Body of pancreas (tissue), 4 donors: Measurements from ENCODE around the gene C5orf15. TPM values are rescaled to one million over a fixed set of nuclear protein-coding genes. Genes with fewer than 3 reads are reported as not detected.

Source experiments
- ATAC-seq: fragments of 150-250 bp; one replicate; pipeline ENCODE4 v1.9.1; 2016
- DNase-seq, 4 donors: peaks; one replicate each; pipeline ENCODE4 v3.0.0-alpha.2; 2019
- H3K27ac ChIP-seq, 4 donors: fragments of 200-600 bp; sonication (generic); 1 replicate in 3 of 4; 2 replicates in 1 of 4; pipeline versions ENCODE4 v1.5.1 to v1.6.1; 2016 to 2019; ENCODE audit warnings: mild to moderate bottlenecking in 1 of 4, mixed read lengths in 1 of 4, moderate library complexity in 1 of 4
- H3K27me3 ChIP-seq, 2 donors: fragments of 200-600 bp; sonication (generic); one replicate each; pipeline ENCODE4 v1.6.0; 2016; ENCODE audit warnings: mild to moderate bottlenecking in 1 of 2
- H3K36me3 ChIP-seq, 2 donors: fragments of 200-600 bp; sonication (generic); replicated peaks in 1 of 2; 2 replicates each; pipeline ENCODE4 v1.5.1; 2016; ENCODE audit warnings: low read depth in 2 of 2; ENCODE audit not compliant: insufficient read depth in 1 of 2
- H3K4me1 ChIP-seq: fragments of 200-600 bp; sonication (generic); one replicate; pipeline ENCODE4 v1.6.0; 2016
- H3K4me3 ChIP-seq, 2 donors: fragments of 200-600 bp; sonication (generic); 1 replicate in 1 of 2; 2 replicates in 1 of 2; pipeline ENCODE4 v1.5.1; 2016 to 2019
- H3K9me3 ChIP-seq, 3 donors: fragments of 200-600 bp; sonication (generic); 1 replicate in 2 of 3; 2 replicates in 1 of 3; pipeline ENCODE4 v1.5.1; 2016
- POLR2A ChIP-seq, 3 donors: fragments of 450-650 bp; IDR thresholded peaks; one replicate each; pipeline ENCODE4 v1.6.1; 2016; ENCODE audit warnings: antibody characterized with exemption in 3 of 3, mild to moderate bottlenecking in 2 of 3
- WGBS, 2 donors: methylation state at CpG; one replicate each; pipeline ENCODE4 v1.1.5; 2017; 5-methylcytosine and 5-hydroxymethylcytosine counted together
- intact Hi-C: fragments of 100-400 bp; cut with DNase I; formaldehyde crosslinking; loops from one replicate; pipeline ENCODE4 v1.15.1; 2023
- total RNA-seq, 2 donors: library from RNA; depleted of rRNA; stranded (reverse); fragments of >200 nt; gene quantifications; one replicate each; pipeline ENCODE4 v1.1.0, GENCODE V29; 2016
- TF ChIP-seq, protein P1 (sequence below), 7 experiments: fragments of 450-650 bp in 4 of 7; fragments of 200-600 bp in 3 of 7; sonication (generic) in 3 of 7; IDR thresholded peaks; one replicate each; pipeline ENCODE4 v1.5.1; 2016 to 2019; ENCODE audit warnings: antibody characterized with exemption in 7 of 7

Gene C5orf15
- total RNA-seq, 2 donors from 2014 or later: 20.4 to 28.0 TPM

DNA sequence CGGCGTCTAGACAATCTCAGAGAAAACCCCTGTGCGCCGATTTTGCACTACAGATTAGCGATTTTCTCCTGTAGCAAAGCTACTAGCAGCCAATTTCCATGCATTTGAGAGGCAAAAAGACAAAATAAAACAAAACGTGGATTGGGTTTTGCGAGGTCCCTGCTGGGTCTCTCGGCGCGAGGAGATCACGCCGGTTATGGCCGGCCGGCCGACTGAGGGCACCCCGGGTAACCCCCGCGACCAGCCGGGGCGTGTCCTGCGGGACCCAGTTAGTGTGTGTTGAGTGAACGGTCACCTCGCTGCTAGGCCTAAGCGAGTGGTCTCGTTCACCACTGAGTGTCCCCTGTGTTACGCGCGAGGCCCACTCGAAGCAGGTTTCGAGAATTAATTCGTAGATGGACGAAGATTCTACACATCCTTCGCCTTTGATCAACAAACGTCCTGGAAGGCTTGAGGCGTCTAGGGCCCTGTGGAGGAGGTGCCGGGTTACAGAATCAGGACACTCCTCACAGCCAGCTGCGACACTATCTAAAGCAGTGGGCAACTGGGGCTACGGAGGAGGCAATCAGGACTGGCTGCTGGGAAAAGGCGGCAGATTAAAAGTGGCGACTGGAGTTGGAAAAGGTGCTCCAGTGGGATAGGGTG is 37.1 kb upstream of the C5orf15 start:
- WGBS, 2 donors: 15 to 23% methylated on average over 25 to 40 of the region's 40 CpGs

DNA sequence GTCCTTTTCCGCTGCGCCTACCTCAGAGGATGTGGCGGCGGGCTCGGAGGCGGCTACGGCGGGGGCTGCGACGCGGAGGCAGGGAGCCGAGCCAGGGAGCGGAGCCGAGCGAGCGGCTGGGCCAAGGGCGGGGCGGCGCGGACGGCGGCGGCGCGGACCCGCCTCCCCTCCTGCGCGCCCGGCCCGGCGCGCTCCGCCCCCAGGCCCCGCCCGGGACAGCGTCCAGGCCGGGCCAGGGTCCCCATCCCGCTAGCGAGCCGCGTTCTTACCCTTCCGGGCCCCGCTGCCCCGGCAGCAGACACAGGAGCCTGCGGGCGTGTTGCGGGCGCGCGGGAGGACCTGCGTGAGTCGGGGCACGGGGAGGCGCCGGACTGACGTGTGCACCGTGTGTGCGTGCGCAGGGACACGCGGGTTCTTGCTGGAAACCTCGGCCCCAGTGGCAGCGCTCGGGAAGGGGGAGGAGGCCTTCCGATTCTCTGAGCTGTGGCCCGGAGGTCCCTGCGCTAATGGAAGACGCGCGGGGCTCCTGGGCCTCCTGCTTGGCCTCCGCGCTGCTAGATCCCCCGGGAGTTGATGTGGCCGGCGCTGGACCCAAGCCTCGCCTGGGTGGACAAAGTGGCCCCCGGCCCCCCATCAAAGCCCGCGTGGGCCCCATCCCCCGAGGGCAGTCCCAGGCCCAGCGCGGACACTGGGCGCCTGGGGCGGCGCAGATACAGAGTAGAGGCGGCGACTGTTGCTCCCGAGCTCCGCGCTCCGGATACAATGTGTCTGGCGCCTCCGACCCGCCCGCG is 36.4 kb upstream of the C5orf15 start, which contains the start of gene VDAC1:
Gene VDAC1 (minus strand): TSS at position 350 of the 791 bp plus-strand sequence. CDS start 11,963 bp downstream, outside the sequence.
- no peaks in the 10 kb centered on the region for H3K27me3 ChIP-seq
- peak; percentile 89 for ATAC-seq
- peaks cover 43% of the 10 kb centered on the region for H3K4me1 ChIP-seq
- peaks cover 0 to 2% of the 10 kb centered on the region in 2 donors for H3K36me3 ChIP-seq
- TF ChIP-seq, protein P1, sequence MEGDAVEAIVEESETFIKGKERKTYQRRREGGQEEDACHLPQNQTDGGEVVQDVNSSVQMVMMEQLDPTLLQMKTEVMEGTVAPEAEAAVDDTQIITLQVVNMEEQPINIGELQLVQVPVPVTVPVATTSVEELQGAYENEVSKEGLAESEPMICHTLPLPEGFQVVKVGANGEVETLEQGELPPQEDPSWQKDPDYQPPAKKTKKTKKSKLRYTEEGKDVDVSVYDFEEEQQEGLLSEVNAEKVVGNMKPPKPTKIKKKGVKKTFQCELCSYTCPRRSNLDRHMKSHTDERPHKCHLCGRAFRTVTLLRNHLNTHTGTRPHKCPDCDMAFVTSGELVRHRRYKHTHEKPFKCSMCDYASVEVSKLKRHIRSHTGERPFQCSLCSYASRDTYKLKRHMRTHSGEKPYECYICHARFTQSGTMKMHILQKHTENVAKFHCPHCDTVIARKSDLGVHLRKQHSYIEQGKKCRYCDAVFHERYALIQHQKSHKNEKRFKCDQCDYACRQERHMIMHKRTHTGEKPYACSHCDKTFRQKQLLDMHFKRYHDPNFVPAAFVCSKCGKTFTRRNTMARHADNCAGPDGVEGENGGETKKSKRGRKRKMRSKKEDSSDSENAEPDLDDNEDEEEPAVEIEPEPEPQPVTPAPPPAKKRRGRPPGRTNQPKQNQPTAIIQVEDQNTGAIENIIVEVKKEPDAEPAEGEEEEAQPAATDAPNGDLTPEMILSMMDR (IDR thresholded peaks at IDR 0.05): peak in 1 of 7 experiments; percentile 9
- peak; percentile 54 to 78 (median 74) for TF ChIP-seq POLR2A (IDR thresholded peaks at IDR 0.05)
- DNase-seq: peak; percentile 73 to 80 (median 78)
- WGBS, 2 donors: 0% methylated on average over 10 to 74 of the region's 96 CpGs
- H3K4me3 ChIP-seq: peak within 1 kb of the TSS; percentile 64 to 89
- intact Hi-C loops: no loop called here
- H3K9me3 ChIP-seq: no peaks in the 10 kb centered on the region
- peak within 1 kb of the TSS; percentile 86 to 99 (median 96) for H3K27ac ChIP-seq

More for the DNA sequence above, 37.1 kb upstream of the C5orf15 start:
- H3K4me3 ChIP-seq: peak overlapping the region; percentile 32 to 64
- no peak for TF ChIP-seq POLR2A (IDR thresholded peaks at IDR 0.05)
- TF ChIP-seq, protein P1 (IDR thresholded peaks at IDR 0.05): no peak
- H3K27ac ChIP-seq: peak overlapping the region; percentile 86 to 99 (median 96)
- H3K27me3 ChIP-seq: no peaks in the 10 kb centered on the region
- no peaks in the 10 kb centered on the region for H3K9me3 ChIP-seq
- peaks cover 0 to 2% of the 10 kb centered on the region in 2 donors for H3K36me3 ChIP-seq
- ATAC-seq (peak; percentile 8), DNase-seq (peak in 1 of 4 donors; percentile 38)
- H3K4me1 ChIP-seq: peaks cover 36% of the 10 kb centered on the region
- intact Hi-C loops: no loop called here

DNA sequence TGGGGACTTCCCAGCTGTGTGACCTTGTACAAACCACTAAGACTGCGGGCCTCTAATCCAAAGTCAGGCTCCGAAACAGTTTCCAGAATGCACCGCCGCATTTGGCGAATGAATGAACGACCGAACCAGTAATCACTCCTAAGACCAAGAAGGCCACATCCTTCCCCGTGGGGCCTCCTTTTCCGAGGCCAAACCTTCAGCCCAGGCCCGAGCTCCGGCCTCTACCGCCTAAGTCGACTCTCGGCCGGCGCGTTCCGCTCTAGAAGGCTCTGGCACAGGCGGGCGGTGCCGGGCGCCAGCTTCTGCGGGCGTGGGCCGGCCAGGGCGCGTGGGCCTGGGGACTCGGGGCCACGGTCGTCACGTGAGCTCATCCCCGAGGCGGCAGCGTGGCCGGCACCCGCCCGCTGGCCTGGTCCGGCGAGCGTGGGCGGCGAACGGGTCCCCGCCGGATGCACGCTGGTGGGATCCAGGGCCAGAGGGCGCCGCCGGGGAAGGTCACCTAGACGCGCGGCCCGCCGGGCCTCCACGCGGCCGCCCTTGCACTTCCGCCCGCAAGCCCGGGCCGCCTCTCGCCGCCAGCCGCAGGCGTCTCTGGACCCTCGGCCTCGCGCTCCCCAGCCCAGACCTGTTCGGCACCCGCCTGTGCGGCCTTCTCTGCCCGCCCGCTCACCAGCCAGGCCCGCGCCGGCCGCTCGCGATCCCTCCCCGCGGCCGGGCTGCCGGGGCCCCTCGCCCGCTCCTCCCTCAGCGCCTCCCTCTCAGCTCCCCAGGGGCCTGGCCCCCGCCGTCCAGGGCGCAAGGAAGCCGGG is 35.6 kb upstream of the C5orf15 start:
- Histone ChIP-seq H3K36me3 (peaks cover 0 to 2% of the 10 kb centered on the region in 2 donors), H3K4me3 (peak overlapping the region; percentile 54 to 89), H3K27ac (peak overlapping the region; percentile 86 to 99 (median 96)), H3K27me3 (no peaks in the 10 kb centered on the region), H3K9me3 (no peaks in the 10 kb centered on the region), H3K4me1 (peaks cover 47% of the 10 kb centered on the region)
- peak; percentile 50 to 59 (median 52) for DNase-seq
- intact Hi-C loops: no loop called here
- 0% methylated on average over 7 to 79 of the region's 90 CpGs for WGBS, 2 donors
- ATAC-seq: peak; percentile 29
- TF ChIP-seq, protein P1 (IDR thresholded peaks at IDR 0.05): no peak

DNA sequence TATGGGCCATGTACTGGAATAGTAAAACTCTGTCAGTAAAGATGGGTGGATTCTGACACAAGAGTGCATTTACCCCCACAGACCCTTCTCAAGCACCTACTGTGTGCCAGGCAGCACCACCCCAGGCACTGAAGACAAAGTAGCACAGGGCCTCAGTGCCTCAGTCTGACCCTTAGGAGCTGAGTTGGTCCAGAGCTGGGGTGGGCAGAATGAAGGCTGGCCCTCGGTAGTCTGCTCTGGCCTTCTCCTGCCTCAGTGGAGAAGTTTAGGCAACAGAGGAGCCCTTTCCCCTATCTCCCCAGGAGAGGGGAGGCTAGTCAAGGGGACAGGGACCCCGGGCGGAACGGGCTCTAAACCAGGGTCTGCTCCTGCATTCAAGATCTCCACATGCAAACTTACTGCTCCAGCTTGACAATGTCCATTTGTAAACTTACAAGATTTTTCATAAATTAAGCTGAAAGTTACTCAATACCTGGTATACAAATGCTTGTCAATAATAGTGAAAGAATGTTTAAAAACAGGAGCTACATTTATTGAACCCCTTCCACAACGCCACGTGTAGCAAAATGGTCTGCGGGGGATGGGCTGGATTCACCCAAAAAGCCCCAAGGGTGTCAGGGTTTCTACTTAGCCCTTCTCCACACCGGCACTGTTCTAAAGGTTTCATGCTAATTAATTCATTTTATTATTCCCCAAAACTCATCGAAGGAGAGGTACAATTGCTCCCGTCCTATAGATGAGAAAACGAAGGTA is 34.8 kb upstream of the C5orf15 start:
- TF ChIP-seq, protein P1 (IDR thresholded peaks at IDR 0.05): no peak
- TF ChIP-seq POLR2A (IDR thresholded peaks at IDR 0.05): no peak
- peaks cover 0 to 2% of the 10 kb centered on the region in 2 donors for H3K36me3 ChIP-seq
- H3K27me3 ChIP-seq: no peaks in the 10 kb centered on the region
- peak overlapping the region; percentile 86 to 99 (median 96) for H3K27ac ChIP-seq
- ATAC-seq (no peak), DNase-seq (no peak)
- H3K4me1 ChIP-seq: peaks cover 47% of the 10 kb centered on the region
- H3K9me3 ChIP-seq: no peaks in the 10 kb centered on the region
- 10 to 14% methylated on average over 8 to 11 of the region's 11 CpGs for WGBS, 2 donors
- intact Hi-C loops: no loop called here
- H3K4me3 ChIP-seq: peak overlapping the region; percentile 54 to 89
